Body of pancreas (tissue), 4 donors: ENCODE data around the gene SERPINF2. TPM values are rescaled to one million over a fixed set of nuclear protein-coding genes. Genes with fewer than 3 reads are reported as not detected.
"Not testable (repeated sequence)": the region's sequence is repeated elsewhere in the genome, so short reads cannot be mapped to it uniquely, and the experiment has no call there.

Experiments used
- ATAC-seq: fragments of 150-250 bp; one replicate; pipeline ENCODE4 v1.9.1; 2016
- DNase-seq, 4 donors: peaks; one replicate each; pipeline ENCODE4 v3.0.0-alpha.2; 2019
- H3K27ac ChIP-seq, 4 donors: fragments of 200-600 bp; sonication (generic); 1 replicate in 3 of 4; 2 replicates in 1 of 4; pipeline versions ENCODE4 v1.5.1 to v1.6.1; 2016 to 2019; ENCODE audit warnings: mild to moderate bottlenecking in 1 of 4, mixed read lengths in 1 of 4, moderate library complexity in 1 of 4
- H3K27me3 ChIP-seq, 2 donors: fragments of 200-600 bp; sonication (generic); one replicate each; pipeline ENCODE4 v1.6.0; 2016; ENCODE audit warnings: mild to moderate bottlenecking in 1 of 2
- H3K36me3 ChIP-seq, 2 donors: fragments of 200-600 bp; sonication (generic); replicated peaks in 1 of 2; 2 replicates each; pipeline ENCODE4 v1.5.1; 2016; ENCODE audit warnings: low read depth in 2 of 2; ENCODE audit not compliant: insufficient read depth in 1 of 2
- H3K4me1 ChIP-seq: fragments of 200-600 bp; sonication (generic); one replicate; pipeline ENCODE4 v1.6.0; 2016
- H3K4me3 ChIP-seq, 2 donors: fragments of 200-600 bp; sonication (generic); 1 replicate in 1 of 2; 2 replicates in 1 of 2; pipeline ENCODE4 v1.5.1; 2016 to 2019
- H3K9me3 ChIP-seq, 3 donors: fragments of 200-600 bp; sonication (generic); 1 replicate in 2 of 3; 2 replicates in 1 of 3; pipeline ENCODE4 v1.5.1; 2016
- CTCF ChIP-seq, 7 experiments: fragments of 450-650 bp in 4 of 7; fragments of 200-600 bp in 3 of 7; sonication (generic) in 3 of 7; IDR thresholded peaks; one replicate each; pipeline ENCODE4 v1.5.1; 2016 to 2019; ENCODE audit warnings: antibody characterized with exemption in 7 of 7
- POLR2A ChIP-seq, 3 donors: fragments of 450-650 bp; IDR thresholded peaks; one replicate each; pipeline ENCODE4 v1.6.1; 2016; ENCODE audit warnings: antibody characterized with exemption in 3 of 3, mild to moderate bottlenecking in 2 of 3
- WGBS, 2 donors: methylation state at CpG; one replicate each; pipeline ENCODE4 v1.1.5; 2017; 5-methylcytosine and 5-hydroxymethylcytosine counted together
- intact Hi-C: fragments of 100-400 bp; cut with DNase I; formaldehyde crosslinking; loops from one replicate; pipeline ENCODE4 v1.15.1; 2023
- total RNA-seq, 2 donors: library from RNA; depleted of rRNA; stranded (reverse); fragments of >200 nt; gene quantifications; one replicate each; pipeline ENCODE4 v1.1.0, GENCODE V29; 2016

The SERPINF2 gene
- total RNA-seq, 2 donors from 2014 or later, result 5.9 to 8.8 TPM

GRCh38 chr17:1769822-1770477 is 27.3 kb downstream of the SERPINF2 start:
- H3K36me3 ChIP-seq, result no peaks in the 10 kb centered on the region
- WGBS, 2 donors, result 30 to 43% methylated on average over 4 to 21 of the region's 21 CpGs
- peak; percentile 43 for ATAC-seq
- H3K4me3 ChIP-seq, result no peak overlapping the region
- intact Hi-C loops, result no loop called here
- DNase-seq, result peak in 1 of 4 donors; percentile 47
- H3K9me3 ChIP-seq, result no peaks in the 10 kb centered on the region
- H3K27ac ChIP-seq, result no peak overlapping the region
- H3K4me1 ChIP-seq, result peaks cover 4% of the 10 kb centered on the region
- no peaks in the 10 kb centered on the region for H3K27me3 ChIP-seq
- TF ChIP-seq CTCF (IDR thresholded peaks at IDR 0.05) (no peak), POLR2A (IDR thresholded peaks at IDR 0.05) (no peak)

- H3K9me3 ChIP-seq, intact Hi-C loops, H3K4me1 ChIP-seq, DNase-seq, H3K36me3 ChIP-seq, H3K27me3 ChIP-seq, ATAC-seq, H3K4me3 ChIP-seq: not testable (repeated sequence)
- 79% methylated on average over 12 of the region's 12 CpGs for WGBS, 2 donors
- peak overlapping the region in 1 of 4 donors; percentile 14 for H3K27ac ChIP-seq
Observed at GRCh38 chr17:1773000-1773695, 30.5 kb downstream of the SERPINF2 start.

- H3K27ac ChIP-seq, result peak overlapping the region in 1 of 4 donors; percentile 14
- no peak overlapping the region for H3K4me3 ChIP-seq
- no peaks in the 10 kb centered on the region for H3K9me3 ChIP-seq
- 40 to 53% methylated on average over 3 to 6 of the region's 7 CpGs for WGBS, 2 donors
- intact Hi-C loops, result no loop called here
- no peaks in the 10 kb centered on the region for H3K27me3 ChIP-seq
- H3K4me1 ChIP-seq, result peaks cover 4% of the 10 kb centered on the region
- no peaks in the 10 kb centered on the region for H3K36me3 ChIP-seq
- peak; percentile 38 for ATAC-seq
- peak in 2 of 4 donors; percentile 13 to 28 for DNase-seq
- TF ChIP-seq CTCF (IDR thresholded peaks at IDR 0.05), result no peak
- peak in 1 of 3 donors; percentile 10 for TF ChIP-seq POLR2A (IDR thresholded peaks at IDR 0.05)
Observed at GRCh38 chr17:1773696-1774181, 31.1 kb downstream of the SERPINF2 start.

- H3K4me3 ChIP-seq, result no peak overlapping the region
- no peak for TF ChIP-seq CTCF (IDR thresholded peaks at IDR 0.05)
- no peak for TF ChIP-seq POLR2A (IDR thresholded peaks at IDR 0.05)
- H3K27me3 ChIP-seq, result no peaks in the 10 kb centered on the region
- H3K9me3 ChIP-seq, result no peaks in the 10 kb centered on the region
- no peak overlapping the region for H3K27ac ChIP-seq
- no peak for DNase-seq
- H3K4me1 ChIP-seq, result peaks cover 4% of the 10 kb centered on the region
- no peaks in the 10 kb centered on the region for H3K36me3 ChIP-seq
- ATAC-seq, result no peak
- WGBS, 2 donors, result 87 to 89% methylated on average over 17 to 21 of the region's 21 CpGs
- intact Hi-C loops, result no loop called here
Observed at GRCh38 chr17:1774390-1775176, 31.9 kb downstream of the SERPINF2 start.

- WGBS, 2 donors, result 91 to 95% methylated on average over 5 to 10 of the region's 10 CpGs
- no peak overlapping the region for H3K27ac ChIP-seq
- TF ChIP-seq POLR2A (IDR thresholded peaks at IDR 0.05) (no peak), CTCF (IDR thresholded peaks at IDR 0.05) (no peak)
Observed at GRCh38 chr17:1776328-1776727, 33.7 kb downstream of the SERPINF2 start.

More at GRCh38 chr17:1776328-1776727, 33.7 kb downstream of the SERPINF2 start:
- DNase-seq, result no peak
- H3K4me3 ChIP-seq, result no peak overlapping the region
- no peaks in the 10 kb centered on the region for H3K36me3 ChIP-seq
- H3K9me3 ChIP-seq, result no peaks in the 10 kb centered on the region
- no peak for ATAC-seq
- no peaks in the 10 kb centered on the region for H3K4me1 ChIP-seq
- intact Hi-C loops, result no loop called here
- H3K27me3 ChIP-seq, result no peaks in the 10 kb centered on the region
